Liver (tissue), 2 donors: ENCODE data around the gene RRAGC.

Experiments used
- RXRA ChIP-seq, 2 donors: IDR thresholded peaks; 2 replicates each; pipeline ENCODE4 v1.6.1; 2017 to 2018; ENCODE audit warnings: antibody characterized with exemption in 2 of 2, mild to moderate bottlenecking in 1 of 2
- YY1 ChIP-seq: IDR thresholded peaks from 2 replicates; pipeline ENCODE4 v1.6.1; 2016; ENCODE audit warnings: antibody characterized with exemption, mild to moderate bottlenecking
- donor health status: healthy.

DNA sequence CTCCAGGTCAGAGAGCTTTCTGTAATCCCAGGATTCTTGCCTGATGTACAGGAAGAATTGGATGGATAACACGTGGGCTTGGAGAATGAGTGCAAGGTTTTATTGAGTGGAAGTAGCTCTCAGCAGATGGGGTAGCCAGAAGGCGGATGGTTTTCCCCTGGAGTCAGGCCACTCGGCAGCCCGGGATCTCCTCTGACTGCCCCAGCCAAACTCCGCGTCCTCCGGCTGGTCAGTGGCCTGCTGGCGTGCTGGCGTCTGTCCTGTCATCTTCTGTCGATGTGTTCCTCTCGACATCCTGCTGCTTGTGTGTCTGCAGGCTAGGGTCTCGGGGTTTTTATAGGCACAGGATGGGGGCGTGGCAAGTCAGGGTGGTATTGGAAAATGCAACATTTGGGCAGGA lies 49.2 kb upstream of the RRAGC start:
- TF ChIP-seq YY1 (no peak), RXRA (IDR thresholded peaks at IDR 0.05) (no peak)
